ENCODE results near the gene AK5.

The AK5 gene

GRCh38 chr1:77446841-77447555 lies 165.2 kb downstream of the AK5 start:
- DNase-seq (ENCODE audit: low read depth in 2 of 2): no peak

DNA sequence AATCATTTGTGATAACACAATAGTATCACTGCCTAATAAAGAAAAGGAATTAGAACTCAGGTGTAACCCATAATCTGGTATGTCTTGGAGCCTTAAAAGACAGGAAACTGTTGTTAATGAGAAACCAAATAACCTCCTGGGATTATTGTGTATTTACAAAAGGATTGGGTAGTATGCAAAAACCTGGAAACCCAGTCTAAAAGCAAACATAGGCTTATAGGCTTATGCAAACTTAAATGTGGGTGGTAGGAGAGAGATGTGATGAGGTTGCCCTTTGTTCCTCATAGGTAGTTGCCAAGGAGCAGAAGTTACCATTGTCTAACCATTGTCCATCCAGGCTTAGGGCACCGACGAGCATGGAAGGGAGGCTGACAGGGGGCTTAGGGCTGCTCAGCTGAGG lies 165.8 kb downstream of the AK5 start:
- DNase-seq (ENCODE audit: low read depth in 2 of 2): no peak

- no peak for DNase-seq (ENCODE audit: low read depth in 2 of 2)
These were observed 178.1 kb downstream of the AK5 start for GRCh38 chr1:77459881-77460280.

- no peak for DNase-seq (ENCODE audit: low read depth in 2 of 2)
These were observed 179.9 kb downstream of the AK5 start for GRCh38 chr1:77461691-77462090.

- no peak for DNase-seq (ENCODE audit: low read depth in 2 of 2)
These were observed 181.4 kb downstream of the AK5 start for GRCh38 chr1:77463216-77463615.

DNA sequence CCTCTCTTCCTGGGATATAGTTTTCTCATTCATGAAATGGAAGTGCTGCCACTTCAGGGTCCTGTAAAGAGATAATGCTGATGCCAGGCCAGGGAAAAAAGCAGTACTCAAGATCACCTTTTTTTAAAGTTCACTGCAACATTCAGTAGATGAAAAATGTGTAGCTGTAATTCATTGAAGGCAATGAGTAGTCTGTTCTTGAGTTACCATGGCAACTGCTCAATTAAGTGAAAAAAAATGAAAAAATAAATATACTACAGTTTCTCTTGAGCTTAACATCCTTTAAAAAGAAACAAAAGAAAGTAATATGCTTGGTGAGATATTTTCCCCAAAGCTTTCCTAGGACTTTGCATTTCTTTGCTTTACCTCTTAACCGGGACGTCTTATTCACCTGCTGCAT lies 183.3 kb downstream of the AK5 start:
- no peak for DNase-seq (ENCODE audit: low read depth in 2 of 2)

- DNase-seq (ENCODE audit: low read depth in 2 of 2): no peak
These were observed 184.1 kb downstream of the AK5 start for GRCh38 chr1:77465922-77466321.

DNA sequence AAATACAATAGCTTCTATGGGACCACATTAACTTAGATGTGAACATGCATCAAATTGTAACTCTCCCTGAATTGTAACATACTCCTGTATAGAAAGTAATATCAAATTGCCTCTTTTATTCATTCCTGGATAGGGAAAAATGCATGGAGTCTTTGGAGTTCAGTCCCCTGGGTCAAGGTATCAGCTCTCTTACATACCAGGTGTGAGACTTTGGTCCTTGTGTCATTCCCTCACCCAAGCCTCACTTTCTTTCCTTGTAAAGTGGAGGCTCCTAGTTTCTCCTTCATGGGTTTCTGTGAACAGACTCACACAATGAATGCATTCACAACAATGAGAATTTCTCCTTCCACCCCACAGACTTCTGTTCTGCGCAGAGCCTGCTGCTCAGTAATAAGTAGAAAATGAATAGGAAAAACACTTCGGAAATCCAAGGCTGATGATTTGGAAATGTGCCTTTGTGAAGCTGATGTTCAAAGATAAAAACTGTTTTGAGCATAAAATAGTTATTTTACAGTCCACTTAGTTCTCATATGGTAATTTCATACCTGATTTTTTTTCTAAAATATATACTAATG lies 185.3 kb downstream of the AK5 start:
- DNase-seq (ENCODE audit: low read depth in 2 of 2): no peak

DNA sequence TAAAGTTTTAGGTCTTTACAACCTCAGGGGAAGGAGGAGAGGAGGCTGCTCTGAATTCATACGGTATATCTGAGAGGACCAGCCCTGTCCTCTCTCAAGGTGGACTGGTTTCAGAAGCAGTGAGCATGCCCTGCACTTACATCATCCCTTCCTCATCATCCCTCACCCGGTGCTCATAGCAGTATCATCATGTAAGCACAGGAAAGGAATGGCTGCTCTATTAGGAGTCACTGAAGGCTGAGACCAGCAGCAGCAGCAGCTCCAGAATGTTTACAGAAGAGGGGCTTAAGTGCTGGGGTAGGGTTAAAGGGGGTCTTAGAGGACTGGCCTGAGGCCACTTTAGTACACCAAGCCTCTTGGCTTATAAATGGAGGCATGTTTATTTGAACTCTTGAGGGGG lies 185.9 kb downstream of the AK5 start:
- no peak for DNase-seq (ENCODE audit: low read depth in 2 of 2)

DNA sequence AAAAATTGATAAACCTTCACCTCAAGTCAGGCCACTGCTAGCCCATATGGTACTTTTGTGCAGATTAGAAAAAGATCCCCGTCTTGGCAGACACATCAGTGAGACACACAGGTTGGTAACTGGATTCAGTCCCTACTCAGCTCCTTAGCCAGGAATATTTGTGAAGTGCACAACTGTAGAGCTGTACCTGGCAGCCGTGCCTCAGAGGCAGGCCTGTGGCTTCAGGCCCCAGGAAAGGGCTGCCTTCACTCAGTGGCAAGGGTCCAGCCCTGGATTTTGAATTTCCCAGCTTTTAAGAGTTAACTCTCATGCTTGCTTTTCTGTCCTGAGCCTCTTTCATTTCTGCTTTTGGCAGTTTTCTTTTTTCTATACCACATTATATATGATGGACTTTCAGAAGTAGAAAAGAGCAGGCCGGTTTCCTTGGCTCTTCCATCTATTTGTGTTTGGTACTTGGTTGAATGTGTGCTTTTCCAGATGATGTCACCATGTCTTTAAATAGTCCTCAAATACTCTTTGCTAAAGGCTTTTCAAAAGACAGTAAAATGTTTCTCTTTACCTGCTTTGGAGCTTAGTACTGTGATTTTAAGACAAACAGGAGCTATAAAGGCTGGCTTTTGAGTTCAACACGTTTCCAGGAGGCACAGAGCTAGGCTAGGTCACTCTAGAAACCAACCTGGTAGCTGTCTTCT lies 186.6 kb downstream of the AK5 start:
- no peak for DNase-seq (ENCODE audit: low read depth in 2 of 2)

DNA sequence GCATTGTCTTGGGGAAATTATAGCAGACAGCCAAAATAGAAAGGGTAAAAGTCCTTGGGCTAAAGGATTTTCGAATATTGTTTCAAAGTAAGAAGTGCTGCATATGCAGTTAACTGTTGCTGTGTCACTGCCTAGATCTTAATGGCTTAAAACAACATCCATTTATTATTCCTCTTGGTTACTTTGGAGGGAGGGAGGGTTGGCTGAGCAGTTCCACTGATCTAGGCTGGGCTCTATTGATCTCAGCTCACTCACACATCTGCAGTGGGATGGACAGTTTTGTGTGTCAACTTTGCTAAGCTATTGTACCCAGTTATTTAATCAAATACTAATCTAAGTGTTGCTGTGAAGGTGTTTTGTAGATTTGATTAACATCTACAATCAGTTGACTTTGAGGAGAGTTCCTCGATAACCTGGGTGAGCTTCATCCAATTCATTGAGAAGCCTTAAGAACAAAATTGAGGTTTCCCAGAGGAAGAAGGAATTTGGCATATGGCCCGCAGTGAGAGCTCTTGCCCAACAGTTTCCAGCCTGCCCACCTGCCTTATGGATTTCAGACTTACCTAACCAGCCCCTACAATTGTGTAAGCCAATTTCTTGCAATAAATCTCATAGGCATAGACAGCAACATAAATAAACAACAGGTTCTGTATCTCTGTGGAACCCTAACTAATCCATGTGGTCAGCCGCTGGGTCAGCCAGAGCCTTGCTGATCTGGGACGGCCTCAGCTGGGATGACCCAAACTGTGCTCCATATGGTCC lies 187.3 kb downstream of the AK5 start:
- no peak for DNase-seq (ENCODE audit: low read depth in 2 of 2)

- DNase-seq (ENCODE audit: low read depth in 2 of 2): no peak
These were observed 189.9 kb downstream of the AK5 start for GRCh38 chr1:77471691-77472090.

DNA sequence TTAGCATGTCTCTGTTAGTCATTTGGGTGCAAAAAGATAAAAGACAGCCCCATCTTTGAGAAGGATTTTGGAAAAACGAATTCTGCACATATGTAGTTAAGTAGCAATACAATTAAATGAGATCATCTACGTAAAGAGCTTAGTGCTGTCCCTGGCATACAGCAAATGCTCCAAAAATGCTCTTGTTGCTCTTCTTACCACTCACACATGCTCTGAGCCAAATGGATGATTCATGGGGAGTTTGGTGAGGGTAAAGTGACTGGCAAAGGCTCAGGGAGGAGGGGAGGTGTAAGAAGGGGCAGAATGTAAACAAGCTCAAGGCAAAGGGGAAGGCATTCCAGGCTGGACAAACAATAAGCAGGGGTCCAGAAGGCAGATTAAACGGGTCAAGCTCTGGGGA lies 191.9 kb downstream of the AK5 start:
- DNase-seq (ENCODE audit: low read depth in 2 of 2): no peak

- no peak for DNase-seq (ENCODE audit: low read depth in 2 of 2)
These were observed 193.8 kb downstream of the AK5 start for GRCh38 chr1:77475641-77476040.

GRCh38 chr1:77476475-77476874 lies 194.7 kb downstream of the AK5 start:
- no peak for DNase-seq (ENCODE audit: low read depth in 2 of 2)

GRCh38 chr1:77484334-77484733 lies 202.5 kb downstream of the AK5 start:
- DNase-seq (ENCODE audit: low read depth in 2 of 2): no peak

DNA sequence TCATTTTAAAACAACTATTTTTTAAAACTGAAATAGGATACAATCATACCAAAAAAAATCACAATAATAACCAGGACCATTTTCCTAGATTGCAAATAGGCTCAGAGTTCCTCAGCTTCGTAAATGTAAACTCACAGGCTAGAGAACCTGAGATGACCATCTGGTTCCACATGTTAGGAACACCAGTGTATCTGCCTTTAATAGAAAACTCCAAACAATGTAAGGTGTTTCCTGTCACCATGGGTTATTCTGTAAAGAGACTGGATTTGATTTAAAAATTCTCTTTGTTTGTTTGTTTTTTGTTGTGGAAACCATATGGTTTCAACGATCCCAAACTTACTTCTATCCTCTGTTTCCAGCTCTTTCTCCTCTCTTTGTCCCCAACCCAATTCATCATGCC lies 203.1 kb downstream of the AK5 start:
- no peak for DNase-seq (ENCODE audit: low read depth in 2 of 2)

DNA sequence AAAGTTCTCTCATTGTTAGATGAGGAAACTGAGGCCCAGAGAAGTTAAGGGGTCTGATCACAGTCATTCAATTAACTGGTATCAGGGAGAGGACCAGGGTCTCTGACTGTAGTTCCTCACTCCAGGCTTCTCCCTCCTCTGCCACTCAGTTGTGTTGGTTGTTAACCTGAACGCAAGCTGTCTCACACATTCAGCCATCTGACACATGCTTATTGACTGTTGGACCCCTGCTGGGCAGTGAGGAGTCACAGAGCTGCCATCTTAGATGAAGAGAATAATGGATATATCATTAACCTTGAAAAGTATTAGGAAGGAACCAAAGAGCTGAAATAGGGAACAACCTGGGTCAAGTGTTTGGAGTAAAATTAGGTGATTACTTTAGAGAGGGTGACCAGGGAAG lies 205.8 kb downstream of the AK5 start:
- no peak for DNase-seq (ENCODE audit: low read depth in 2 of 2)

- DNase-seq (ENCODE audit: low read depth in 2 of 2): no peak
These were observed 208.1 kb downstream of the AK5 start for GRCh38 chr1:77489910-77490309.

DNA sequence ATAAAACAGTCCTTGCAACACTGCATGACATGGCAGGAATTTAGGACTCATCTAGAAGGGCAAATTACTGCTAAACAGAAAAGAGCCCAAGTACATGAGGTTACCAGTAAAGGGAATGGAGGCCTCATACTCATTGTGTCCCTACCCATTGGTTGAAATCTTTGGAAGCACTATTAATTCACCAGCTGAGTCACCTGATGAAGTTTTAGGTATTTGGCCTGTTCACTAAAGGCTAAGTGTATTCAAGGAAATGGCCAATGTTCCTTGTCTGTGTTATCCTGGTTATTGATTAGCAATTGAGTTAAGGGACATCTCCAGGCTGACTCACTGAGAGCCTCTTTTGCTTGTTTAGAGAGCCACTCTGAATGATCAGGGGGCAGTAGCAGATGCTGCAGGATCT lies 212.2 kb downstream of the AK5 start:
- DNase-seq (ENCODE audit: low read depth in 2 of 2): no peak

DNA sequence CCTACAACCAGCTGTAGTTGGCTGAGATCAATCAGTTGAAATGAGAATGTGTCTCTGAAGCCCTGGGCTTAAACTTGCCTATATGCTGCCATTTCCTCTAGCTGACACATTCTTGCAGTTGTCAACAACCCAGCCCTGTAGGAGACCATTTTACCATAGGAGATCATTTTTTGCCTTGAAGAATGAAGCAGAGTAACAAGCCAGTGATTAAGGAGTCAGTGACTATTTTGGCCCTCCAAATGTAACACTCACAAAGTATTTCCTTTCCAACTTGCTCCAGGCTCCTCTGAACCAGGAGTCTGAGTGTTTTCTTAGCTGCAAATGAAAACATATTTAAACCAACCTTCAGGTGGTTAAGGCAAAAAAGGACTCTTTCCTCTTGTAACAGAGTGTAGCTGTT lies 217.1 kb downstream of the AK5 start:
- no peak for DNase-seq (ENCODE audit: low read depth in 2 of 2)

DNA sequence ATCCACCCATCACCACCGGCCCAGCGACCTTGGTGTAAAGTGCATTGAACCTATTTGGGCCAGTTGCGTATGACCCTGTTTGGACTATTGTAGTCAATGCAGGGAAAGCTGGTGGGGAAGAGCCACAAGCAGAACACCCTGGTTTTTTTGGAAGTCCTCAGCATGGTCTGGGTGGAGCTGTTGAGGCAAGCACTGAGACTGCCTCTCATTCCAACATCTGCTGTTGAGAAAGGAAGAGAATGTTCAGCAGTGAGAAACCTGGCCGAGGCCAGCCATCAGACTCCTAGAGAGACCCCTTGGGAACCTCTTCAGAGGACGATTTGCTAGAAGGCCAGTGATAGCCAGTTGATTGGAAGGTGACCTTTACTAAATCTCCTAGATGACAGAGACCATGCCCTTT lies 217.6 kb downstream of the AK5 start:
- no peak for DNase-seq (ENCODE audit: low read depth in 2 of 2)

GRCh38 chr1:77504986-77505385 lies 223.2 kb downstream of the AK5 start:
- DNase-seq (ENCODE audit: low read depth in 2 of 2): no peak
